H9 (cell line): ENCODE data around the gene IFT27. TPM values are rescaled to one million over a fixed set of nuclear protein-coding genes. Genes with fewer than 3 reads are reported as not detected.

Experiments used
- DNase-seq: peaks from one replicate; pipeline ENCODE4 v3.0.0-alpha.2; 2017
- H2AFZ ChIP-seq: one replicate; pipeline ENCODE4 v1.6.1; 2013; ENCODE audit warnings: mild to moderate bottlenecking, low read length, control low read depth, moderate library complexity
- H2AK5ac ChIP-seq: 2 replicates; pipeline ENCODE4 v1.6.1; 2013; ENCODE audit warnings: low read length, control low read depth, mixed read lengths; ENCODE audit not compliant: insufficient read length
- H2BK120ac ChIP-seq: one replicate; pipeline ENCODE4 v1.6.1; 2013; ENCODE audit warnings: low read depth, mild to moderate bottlenecking, low read length, control low read depth, inconsistent platforms; ENCODE audit not compliant: poor library complexity, severe bottlenecking
- H2BK12ac ChIP-seq: 2 replicates; pipeline ENCODE4 v1.6.1; 2013; ENCODE audit warnings: low read length, control low read depth, mixed read lengths, low read depth; ENCODE audit not compliant: insufficient read length
- H2BK15ac ChIP-seq: 2 replicates; pipeline ENCODE4 v1.6.1; 2013; ENCODE audit warnings: low read depth, low read length, control low read depth
- H2BK20ac ChIP-seq: one replicate; pipeline ENCODE4 v1.6.1; 2013; ENCODE audit warnings: low read depth, mild to moderate bottlenecking, low read length, control low read depth, inconsistent platforms; ENCODE audit not compliant: poor library complexity, severe bottlenecking
- H2BK5ac ChIP-seq: 2 replicates; pipeline ENCODE4 v1.6.1; 2013; ENCODE audit warnings: low read length, control low read depth, mixed read lengths; ENCODE audit not compliant: insufficient read length
- H3K14ac ChIP-seq: 2 replicates; pipeline ENCODE4 v1.6.1; 2013; ENCODE audit warnings: low read length, control low read depth; ENCODE audit not compliant: insufficient read depth
- H3K18ac ChIP-seq: 2 replicates; pipeline ENCODE4 v1.6.1; 2013; ENCODE audit warnings: low read depth, mild to moderate bottlenecking, mixed read lengths, low read length, control low read depth; ENCODE audit not compliant: insufficient read length
- H3K23ac ChIP-seq: 2 replicates; pipeline ENCODE4 v1.6.1; 2013; ENCODE audit warnings: low read length, control low read depth, mixed read lengths, low read depth; ENCODE audit not compliant: insufficient read length
- H3K23me2 ChIP-seq: 2 replicates; pipeline ENCODE4 v1.6.1; 2013; ENCODE audit warnings: low read depth, mild to moderate bottlenecking, mixed read lengths, low read length, control low read depth; ENCODE audit not compliant: insufficient read length, poor library complexity, severe bottlenecking
- H3K27ac ChIP-seq: 2 replicates; pipeline ENCODE4 v1.5.1; 2013; ENCODE audit warnings: low read length, control low read depth, mixed read lengths, low read depth; ENCODE audit not compliant: insufficient read length
- H3K27me3 ChIP-seq: 2 replicates; pipeline ENCODE4 v1.6.1; 2013; ENCODE audit warnings: low read length, control low read depth, inconsistent platforms; ENCODE audit not compliant: insufficient read depth
- H3K4ac ChIP-seq: 2 replicates; pipeline ENCODE4 v1.6.1; 2013; ENCODE audit warnings: low read depth, mild to moderate bottlenecking, control low read depth, inconsistent platforms, low read length, moderate library complexity
- H3K4me1 ChIP-seq: 2 replicates; pipeline ENCODE4 v1.6.1; 2013; ENCODE audit warnings: low read length, control low read depth, inconsistent platforms; ENCODE audit not compliant: insufficient read depth
- H3K4me2 ChIP-seq: 2 replicates; pipeline ENCODE4 v1.6.1; 2013; ENCODE audit warnings: low read length, control low read depth, mixed read lengths; ENCODE audit not compliant: insufficient read length, insufficient read depth
- H3K56ac ChIP-seq: 2 replicates; pipeline ENCODE4 v1.6.1; 2013; ENCODE audit warnings: low read depth, mild to moderate bottlenecking, mixed read lengths, low read length, control low read depth; ENCODE audit not compliant: insufficient read length
- H3K79me1 ChIP-seq: 2 replicates; pipeline ENCODE4 v1.6.1; 2013; ENCODE audit warnings: low read depth, mild to moderate bottlenecking, moderate library complexity, low read length, control low read depth, inconsistent platforms; ENCODE audit not compliant: insufficient read depth, poor library complexity, severe bottlenecking
- H3K79me2 ChIP-seq: 2 replicates; pipeline ENCODE4 v1.6.1; 2013; ENCODE audit warnings: low read length, control low read depth, inconsistent platforms; ENCODE audit not compliant: insufficient read depth
- H3K9ac ChIP-seq: 2 replicates; pipeline ENCODE4 v1.6.1; 2013; ENCODE audit warnings: low read length, control low read depth, mixed read lengths; ENCODE audit not compliant: insufficient read length; ENCODE audit errors: extremely low read depth
- H3K9me3 ChIP-seq: one replicate; pipeline ENCODE4 v1.6.1; 2013; ENCODE audit warnings: low read depth, low read length, inconsistent platforms; ENCODE audit not compliant: control insufficient read depth
- H3T11ph ChIP-seq: one replicate; pipeline ENCODE4 v1.6.1; 2013; ENCODE audit warnings: mild to moderate bottlenecking, low read length, control low read depth, inconsistent platforms
- H4K20me1 ChIP-seq: one replicate; pipeline ENCODE4 v1.6.1; 2013; ENCODE audit not compliant: control insufficient read depth, insufficient read length, insufficient read depth
- H4K5ac ChIP-seq: 2 replicates; pipeline ENCODE4 v1.6.1; 2013; ENCODE audit warnings: low read depth, mild to moderate bottlenecking, mixed read lengths, low read length, control low read depth; ENCODE audit not compliant: insufficient read length
- H4K8ac ChIP-seq: replicated peaks from 2 replicates; pipeline ENCODE4 v1.6.1; 2013; ENCODE audit warnings: low read length, control low read depth, mixed read lengths, low read depth; ENCODE audit not compliant: insufficient read length
- H4K91ac ChIP-seq: 2 replicates; pipeline ENCODE4 v1.6.1; 2013; ENCODE audit warnings: low read depth, mild to moderate bottlenecking, moderate library complexity, mixed read lengths, low read length, control low read depth; ENCODE audit not compliant: insufficient read length
- H3K27ac Mint-ChIP-seq, 3 experiments: 2 replicates in 2 of 3; 3 replicates in 1 of 3; pipeline ENCODE4 v1.8.0; 2020 to 2021; ENCODE audit warnings: mixed read lengths in 3 of 3, mild to moderate bottlenecking in 1 of 3, moderate library complexity in 1 of 3
- H3K27me3 Mint-ChIP-seq: 2 replicates; pipeline ENCODE4 v1.8.0; 2021; ENCODE audit warnings: low read depth, mild to moderate bottlenecking, moderate library complexity, mixed read lengths
- H3K36me3 Mint-ChIP-seq, 3 experiments: 2 replicates in 2 of 3; 3 replicates in 1 of 3; pipeline ENCODE4 v1.8.0; 2020 to 2021; ENCODE audit warnings: low read depth in 3 of 3, mixed read lengths in 3 of 3; ENCODE audit not compliant: insufficient read depth in 1 of 3
- H3K4me1 Mint-ChIP-seq, 2 experiments: 2 replicates each; pipeline ENCODE4 v1.8.0; 2020; ENCODE audit warnings: mixed read lengths in 2 of 2
- H3K4me3 Mint-ChIP-seq, 2 experiments: 2 replicates in 1 of 2; 3 replicates in 1 of 2; pipeline ENCODE4 v1.8.0; 2020 to 2021; ENCODE audit warnings: mild to moderate bottlenecking in 2 of 2, mixed read lengths in 2 of 2, moderate library complexity in 1 of 2
- H3K9me3 Mint-ChIP-seq, 2 experiments: 2 replicates in 1 of 2; 3 replicates in 1 of 2; pipeline ENCODE4 v1.8.0; 2020; ENCODE audit warnings: mild to moderate bottlenecking in 2 of 2, mixed read lengths in 2 of 2, moderate library complexity in 1 of 2
- WGBS: extraction: QIAGEN DNeasy Blood & Tissue Kit; methylation state at CpG from one replicate; pipeline ENCODE4 v1.1.7; 2013; ENCODE audit warnings: missing lambda C conversion rate, low lambda C conversion rate, mixed read lengths; ENCODE audit not compliant: insufficient read length; ENCODE audit errors: extremely low coverage; 5-methylcytosine and 5-hydroxymethylcytosine counted together
- total RNA-seq: library from RNA; stranded (reverse); gene quantifications from 2 replicates; pipeline ENCODE4 v1.2.1, GENCODE V29; 2021
- TF ChIP-seq, protein P1 (sequence below): fragments of 200-600 bp; sonication (generic); conservative IDR thresholded peaks from 3 replicates; pipeline ENCODE4 v1.8.0; 2021; ENCODE audit warnings: antibody characterized with exemption, mild to moderate bottlenecking

IFT27 gene
- total RNA-seq, 1 experiment from 2014 or later, result 43.4 TPM

DNA sequence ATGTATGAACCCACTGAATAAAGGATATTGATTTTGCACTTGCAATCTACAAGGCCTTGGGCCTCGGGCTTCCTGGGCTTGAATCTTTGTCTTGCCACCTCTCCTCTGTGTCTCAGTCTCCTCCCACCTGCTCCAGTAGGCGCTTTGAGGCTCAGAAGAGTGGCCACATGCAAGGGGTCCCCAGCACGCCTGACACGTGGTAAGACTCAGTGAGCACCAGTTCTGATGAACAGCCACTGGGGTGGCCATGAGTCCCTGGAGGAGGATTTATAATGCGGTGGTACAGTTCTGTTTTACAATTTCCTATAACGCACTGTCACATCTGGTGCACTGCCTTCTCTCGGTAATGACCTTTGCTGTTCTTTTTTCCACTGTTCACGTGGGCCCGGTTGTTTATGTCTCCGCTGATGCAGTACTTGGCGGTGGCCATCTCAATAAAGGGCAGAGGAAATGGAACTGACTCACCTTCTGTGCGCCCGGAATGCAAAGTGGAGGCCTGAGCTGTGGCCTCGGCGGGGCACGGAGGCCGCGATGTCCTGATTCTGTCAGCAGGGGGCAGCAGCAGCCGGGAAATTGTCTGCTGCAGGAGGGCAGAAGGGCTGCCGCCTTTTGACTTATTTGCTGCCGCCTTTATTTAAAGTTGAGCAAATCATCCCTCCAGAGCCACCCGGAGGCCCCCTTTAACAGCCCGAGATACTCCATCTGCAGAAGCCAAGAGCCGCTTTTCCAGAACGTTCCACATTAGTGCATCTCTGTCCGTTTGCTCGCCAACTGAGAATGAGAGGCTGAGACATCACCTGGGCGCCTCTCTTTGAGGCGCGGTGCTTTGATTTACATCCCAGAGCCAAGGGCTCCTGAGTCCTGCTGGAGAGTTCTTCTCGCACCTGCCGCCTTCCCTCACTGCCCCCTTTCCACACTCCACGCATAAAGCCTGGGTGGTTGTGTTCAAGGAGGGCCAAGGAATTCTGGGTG lies 6.0 kb upstream of the IFT27 start:
- Mint-ChIP-seq H3K27ac (peak overlapping the region in 2 of 3 experiments; percentile 36 to 84; a peak in 3 of 7 replicates), H3K27me3 (peaks cover 61% of the 10 kb centered on the region), H3K9me3 (peaks cover 12 to 18% of the 10 kb centered on the region in 2 experiments), H3K4me3 (peak overlapping the region; percentile 4 to 40; a peak in 2 of 5 replicates), H3K4me1 (peaks cover 18 to 24% of the 10 kb centered on the region in 2 experiments), H3K36me3 (peaks cover 4 to 17% (median 11%) of the 10 kb centered on the region in 3 experiments)
- Histone ChIP-seq H3K18ac (peak overlapping the region; percentile 70), H3K27me3 (no peaks in the 10 kb centered on the region), H2AK5ac (no peak overlapping the region), H2AFZ (peak overlapping the region; percentile 34), H4K8ac (no peak overlapping the region), H3T11ph (no peak overlapping the region), H2BK12ac (no peak overlapping the region), H2BK5ac (no peak overlapping the region), H3K56ac (no peak overlapping the region), H4K91ac (no peak overlapping the region), H4K20me1 (no peaks in the 10 kb centered on the region), H2BK120ac (no peak overlapping the region), H3K4ac (no peak overlapping the region), H4K5ac (peak overlapping the region; percentile 2), H2BK15ac (no peak overlapping the region), H3K9ac (no peak overlapping the region), H3K23me2 (no peaks in the 10 kb centered on the region), H3K14ac (no peak overlapping the region), H3K23ac (no peak overlapping the region), H2BK20ac (no peak overlapping the region), H3K4me1 (peaks cover 2% of the 10 kb centered on the region; the same call in 1 of the 2 replicates), H3K27ac (no peak overlapping the region), H3K79me2 (0 out of 2 replicates have a peak, but pooled peaks cover 2% of the 10 kb centered on the region), H3K9me3 (no peaks in the 10 kb centered on the region), H3K4me2 (peak overlapping the region; percentile 20), H3K79me1 (no peaks in the 10 kb centered on the region)
- WGBS, result no CpG with 5 or more reads among the region's 33 CpGs
- DNase-seq, result peak; percentile 92
- TF ChIP-seq, protein P1, sequence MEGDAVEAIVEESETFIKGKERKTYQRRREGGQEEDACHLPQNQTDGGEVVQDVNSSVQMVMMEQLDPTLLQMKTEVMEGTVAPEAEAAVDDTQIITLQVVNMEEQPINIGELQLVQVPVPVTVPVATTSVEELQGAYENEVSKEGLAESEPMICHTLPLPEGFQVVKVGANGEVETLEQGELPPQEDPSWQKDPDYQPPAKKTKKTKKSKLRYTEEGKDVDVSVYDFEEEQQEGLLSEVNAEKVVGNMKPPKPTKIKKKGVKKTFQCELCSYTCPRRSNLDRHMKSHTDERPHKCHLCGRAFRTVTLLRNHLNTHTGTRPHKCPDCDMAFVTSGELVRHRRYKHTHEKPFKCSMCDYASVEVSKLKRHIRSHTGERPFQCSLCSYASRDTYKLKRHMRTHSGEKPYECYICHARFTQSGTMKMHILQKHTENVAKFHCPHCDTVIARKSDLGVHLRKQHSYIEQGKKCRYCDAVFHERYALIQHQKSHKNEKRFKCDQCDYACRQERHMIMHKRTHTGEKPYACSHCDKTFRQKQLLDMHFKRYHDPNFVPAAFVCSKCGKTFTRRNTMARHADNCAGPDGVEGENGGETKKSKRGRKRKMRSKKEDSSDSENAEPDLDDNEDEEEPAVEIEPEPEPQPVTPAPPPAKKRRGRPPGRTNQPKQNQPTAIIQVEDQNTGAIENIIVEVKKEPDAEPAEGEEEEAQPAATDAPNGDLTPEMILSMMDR, result peak; percentile 97
